Ectodermal cell (in vitro differentiated cells): ENCODE data around the gene IER5L.
A peak's percentile ranks its signal among the peaks of the same experiment; 100 is the strongest.
"Not testable (repeated sequence)": the region's sequence is repeated elsewhere in the genome, so short reads cannot be mapped to it uniquely, and the experiment has no call there.

Experiments
- H3K27ac ChIP-seq: 2 replicates; pipeline ENCODE4 v1.7.0; 2013; ENCODE audit warnings: mild to moderate bottlenecking, low read depth, low read length; ENCODE audit not compliant: insufficient read depth, poor library complexity, severe bottlenecking
- H3K27me3 ChIP-seq: 2 replicates; pipeline ENCODE4 v1.7.0; 2013; ENCODE audit warnings: mild to moderate bottlenecking, low read length; ENCODE audit not compliant: insufficient read depth, control insufficient read depth, poor library complexity, severe bottlenecking
- H3K36me3 ChIP-seq: one replicate; pipeline ENCODE4 v1.7.0; 2013; ENCODE audit warnings: low read length; ENCODE audit not compliant: control insufficient read depth, insufficient read depth
- H3K4me1 ChIP-seq: one replicate; pipeline ENCODE4 v1.7.0; 2013; ENCODE audit warnings: low read length; ENCODE audit not compliant: control insufficient read depth, insufficient read depth
- H3K4me3 ChIP-seq: 2 replicates; pipeline ENCODE4 v1.7.0; 2013; ENCODE audit warnings: low read depth, low read length, control low read depth; ENCODE audit not compliant: insufficient read depth
- H3K9me3 ChIP-seq: 2 replicates; pipeline ENCODE4 v1.7.0; 2013; ENCODE audit warnings: mild to moderate bottlenecking, low read length, moderate library complexity; ENCODE audit not compliant: control insufficient read depth
- WGBS, 2 experiments: methylation state at CpG; one replicate each; pipeline ENCODE4 v1.1.7; 2013; ENCODE audit warnings: missing lambda C conversion rate in 2 of 2; 5-methylcytosine and 5-hydroxymethylcytosine counted together

IER5L gene

GRCh38 chr9:129164246-129164930, 13.7 kb downstream of the IER5L start:
- no peaks in the 10 kb centered on the region for H3K9me3 ChIP-seq
- H3K27me3 ChIP-seq = no peaks in the 10 kb centered on the region
- peak overlapping the region; percentile 60 for H3K27ac ChIP-seq
- peaks cover 18% of the 10 kb centered on the region for H3K4me1 ChIP-seq
- 77 to 78% methylated on average over 9 of the region's 9 CpGs for WGBS, 2 experiments
- no peaks in the 10 kb centered on the region for H3K36me3 ChIP-seq
- no peak overlapping the region for H3K4me3 ChIP-seq

GRCh38 chr9:129163753-129164152, 14.3 kb downstream of the IER5L start:
- H3K36me3 ChIP-seq = no peaks in the 10 kb centered on the region
- WGBS, 2 experiments = 90 to 91% methylated on average over 10 of the region's 10 CpGs
- peak overlapping the region; percentile 60 for H3K27ac ChIP-seq
- no peaks in the 10 kb centered on the region for H3K27me3 ChIP-seq
- no peak overlapping the region for H3K4me3 ChIP-seq
- H3K9me3 ChIP-seq = no peaks in the 10 kb centered on the region
- H3K4me1 ChIP-seq = peaks cover 18% of the 10 kb centered on the region

- 89 to 90% methylated on average over 5 of the region's 5 CpGs for WGBS, 2 experiments
- not testable (repeated sequence) for H3K4me3 ChIP-seq
Observed at GRCh38 chr9:129163198-129163670, 14.8 kb downstream of the IER5L start.

GRCh38 chr9:129162497-129163197, 15.4 kb downstream of the IER5L start:
- WGBS, 2 experiments = 95% methylated on average over 10 to 11 of the region's 11 CpGs
- Histone ChIP-seq H3K27me3 (no peaks in the 10 kb centered on the region), H3K4me3 (no peak overlapping the region), H3K4me1 (peaks cover 18% of the 10 kb centered on the region), H3K36me3 (no peaks in the 10 kb centered on the region), H3K27ac (no peak overlapping the region), H3K9me3 (no peaks in the 10 kb centered on the region)

More at GRCh38 chr9:129163198-129163670, 14.8 kb downstream of the IER5L start:
- H3K36me3 ChIP-seq, H3K27ac ChIP-seq, H3K27me3 ChIP-seq, H3K9me3 ChIP-seq: not testable (repeated sequence)
- H3K4me1 ChIP-seq = peaks cover 18% of the 10 kb centered on the region

GRCh38 chr9:129161534-129161837, 16.6 kb downstream of the IER5L start:
- H3K4me3 ChIP-seq = no peak overlapping the region
- no peaks in the 10 kb centered on the region for H3K36me3 ChIP-seq
- no peaks in the 10 kb centered on the region for H3K9me3 ChIP-seq
- no peaks in the 10 kb centered on the region for H3K27me3 ChIP-seq
- peaks cover 10% of the 10 kb centered on the region for H3K4me1 ChIP-seq
- 95 to 96% methylated on average over 9 of the region's 9 CpGs for WGBS, 2 experiments
- H3K27ac ChIP-seq = no peak overlapping the region

GRCh38 chr9:129160712-129161533, 17.1 kb downstream of the IER5L start:
- Histone ChIP-seq H3K4me3 (no peak overlapping the region), H3K27me3 (no peaks in the 10 kb centered on the region), H3K27ac (no peak overlapping the region), H3K36me3 (no peaks in the 10 kb centered on the region), H3K4me1 (peaks cover 10% of the 10 kb centered on the region), H3K9me3 (no peaks in the 10 kb centered on the region)
- 94 to 95% methylated on average over 10 of the region's 10 CpGs for WGBS, 2 experiments

- Histone ChIP-seq H3K27me3 (no peaks in the 10 kb centered on the region), H3K27ac (no peak overlapping the region), H3K36me3 (no peaks in the 10 kb centered on the region), H3K9me3 (no peaks in the 10 kb centered on the region), H3K4me3 (no peak overlapping the region), H3K4me1 (no peaks in the 10 kb centered on the region)
- WGBS, 2 experiments = 93 to 94% methylated on average over 10 of the region's 10 CpGs
Observed at GRCh38 chr9:129156163-129156562, 21.9 kb downstream of the IER5L start.

- WGBS, 2 experiments = 94 to 95% methylated on average over 16 of the region's 16 CpGs
Observed at GRCh38 chr9:129154866-129155477, 23.1 kb downstream of the IER5L start.

GRCh38 chr9:129151469-129151868, 26.6 kb downstream of the IER5L start:
- 95 to 96% methylated on average over 15 of the region's 15 CpGs for WGBS, 2 experiments
- Histone ChIP-seq H3K27me3 (no peaks in the 10 kb centered on the region), H3K27ac (no peak overlapping the region), H3K36me3 (no peaks in the 10 kb centered on the region), H3K4me1 (peaks cover 6% of the 10 kb centered on the region), H3K9me3 (no peaks in the 10 kb centered on the region), H3K4me3 (no peak overlapping the region)

More at GRCh38 chr9:129154866-129155477, 23.1 kb downstream of the IER5L start:
- no peaks in the 10 kb centered on the region for H3K9me3 ChIP-seq
- H3K36me3 ChIP-seq = no peaks in the 10 kb centered on the region
- no peak overlapping the region for H3K27ac ChIP-seq
- H3K4me1 ChIP-seq = no peaks in the 10 kb centered on the region
- no peak overlapping the region for H3K4me3 ChIP-seq
- no peaks in the 10 kb centered on the region for H3K27me3 ChIP-seq
